ENCODE results near the gene CFAP74. TPM values are rescaled to one million over a fixed set of nuclear protein-coding genes. Genes with fewer than 3 reads are reported as not detected.

Gene CFAP74
- total RNA-seq, 2 experiments from 2014 or later: 0.38 to 0.41 TPM

DNA sequence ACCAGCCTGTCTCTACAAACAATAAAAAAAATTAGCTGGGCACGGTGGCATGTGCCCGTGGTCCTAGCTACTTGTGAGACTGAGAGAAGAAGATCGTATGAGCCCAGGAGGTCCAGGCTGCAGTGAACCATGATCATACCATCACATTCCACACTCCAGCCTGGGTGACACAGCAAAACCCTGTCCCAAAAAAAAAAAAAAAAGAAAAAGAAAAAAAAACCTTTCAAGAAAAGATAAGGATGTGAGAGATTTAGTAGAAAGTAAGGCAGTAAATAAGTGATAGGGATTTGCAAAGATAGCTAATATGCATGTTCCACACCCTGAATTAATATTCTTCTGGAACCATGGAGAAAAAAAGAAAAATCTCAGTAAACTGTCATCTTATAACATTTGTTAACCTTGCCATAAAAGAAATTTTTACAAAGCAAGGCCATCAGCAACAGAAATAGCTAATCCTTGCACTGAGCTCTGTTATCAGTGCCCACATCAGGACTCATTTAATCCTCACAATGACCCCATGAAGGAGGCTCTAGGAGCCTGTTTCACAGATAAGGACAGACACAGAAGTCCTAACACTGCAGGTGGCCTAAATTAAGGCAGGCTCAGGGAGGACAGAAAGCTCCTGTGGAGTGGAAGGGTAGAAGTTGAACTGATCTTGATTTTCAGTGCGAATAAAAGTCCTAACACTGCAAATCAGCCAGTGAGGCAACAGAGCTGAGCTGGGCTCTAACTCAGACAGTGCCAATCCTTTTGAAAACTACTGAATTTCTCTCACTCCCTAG, 120.3 kb downstream of the CFAP74 start:
- Mint-ChIP-seq H3K9me3 (no peaks in the 10 kb centered on the region), H3K27me3 (no peaks in the 10 kb centered on the region), H3K36me3 (ENCODE audit: low read depth) (peaks cover 34% of the 10 kb centered on the region), H3K4me3 (no peak overlapping the region), H3K27ac (peak overlapping the region; percentile 46), H3K4me1 (ENCODE audit: low read depth) (peaks cover 66% of the 10 kb centered on the region)
- TF ChIP-seq, protein P1, sequence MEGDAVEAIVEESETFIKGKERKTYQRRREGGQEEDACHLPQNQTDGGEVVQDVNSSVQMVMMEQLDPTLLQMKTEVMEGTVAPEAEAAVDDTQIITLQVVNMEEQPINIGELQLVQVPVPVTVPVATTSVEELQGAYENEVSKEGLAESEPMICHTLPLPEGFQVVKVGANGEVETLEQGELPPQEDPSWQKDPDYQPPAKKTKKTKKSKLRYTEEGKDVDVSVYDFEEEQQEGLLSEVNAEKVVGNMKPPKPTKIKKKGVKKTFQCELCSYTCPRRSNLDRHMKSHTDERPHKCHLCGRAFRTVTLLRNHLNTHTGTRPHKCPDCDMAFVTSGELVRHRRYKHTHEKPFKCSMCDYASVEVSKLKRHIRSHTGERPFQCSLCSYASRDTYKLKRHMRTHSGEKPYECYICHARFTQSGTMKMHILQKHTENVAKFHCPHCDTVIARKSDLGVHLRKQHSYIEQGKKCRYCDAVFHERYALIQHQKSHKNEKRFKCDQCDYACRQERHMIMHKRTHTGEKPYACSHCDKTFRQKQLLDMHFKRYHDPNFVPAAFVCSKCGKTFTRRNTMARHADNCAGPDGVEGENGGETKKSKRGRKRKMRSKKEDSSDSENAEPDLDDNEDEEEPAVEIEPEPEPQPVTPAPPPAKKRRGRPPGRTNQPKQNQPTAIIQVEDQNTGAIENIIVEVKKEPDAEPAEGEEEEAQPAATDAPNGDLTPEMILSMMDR (IDR thresholded peaks at IDR 0.05): no peak
- ChIA-PET CTCF (interaction anchor here (0.9 to 1.9 kb wide), 3 partner anchors 24 to 94 kb away, joined by 3 to 4 read pairs (median 3); no protein-coding TSS in a partner anchor), POLR2A (interaction anchor here (0.6 to 1.9 kb wide), 5 partner anchors 9 to 59 kb away, joined by 3 to 5 read pairs (median 3); no protein-coding TSS in a partner anchor)
- DNase-seq: no peak
- intact Hi-C loops (cut with micrococcal nuclease): no loop called here
- no peak for ATAC-seq

DNA sequence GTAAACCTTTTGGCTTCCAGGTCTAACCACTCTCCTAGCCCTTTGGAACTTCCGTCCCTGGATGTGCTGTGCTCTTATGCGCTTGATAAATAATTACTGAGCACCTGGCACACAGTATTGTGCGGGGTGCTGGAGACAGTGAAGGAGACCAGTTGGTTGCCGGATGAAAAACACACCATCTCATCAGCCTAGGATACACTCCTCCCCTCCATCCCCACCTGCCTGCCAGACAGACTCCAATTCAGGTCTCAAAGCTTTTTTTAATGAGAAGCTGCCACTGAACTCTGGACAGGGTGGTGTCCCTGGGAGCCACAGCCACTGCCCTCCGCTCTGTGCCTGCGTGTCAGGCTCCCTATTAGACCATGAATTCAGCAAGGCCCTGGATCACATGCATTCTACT, 121.9 kb downstream of the CFAP74 start:
- ATAC-seq: no peak
- intact Hi-C loops (cut with micrococcal nuclease): no loop called here
- H3K27ac Mint-ChIP-seq: peak overlapping the region; percentile 41
- H3K27me3 Mint-ChIP-seq: no peaks in the 10 kb centered on the region
- H3K9me3 Mint-ChIP-seq: no peaks in the 10 kb centered on the region
- CTCF ChIA-PET: interaction anchor here (1.3 kb wide), 1 partner anchor 93 kb away, joined by 3 read pairs; no protein-coding TSS in a partner anchor
- H3K4me1 Mint-ChIP-seq (ENCODE audit: low read depth): peaks cover 62% of the 10 kb centered on the region
- DNase-seq: no peak
- POLR2A ChIA-PET: interaction anchor here (0.9 to 2.2 kb wide), 4 partner anchors 10 to 66 kb away, joined by 3 to 8 read pairs (median 4); no protein-coding TSS in a partner anchor
- TF ChIP-seq, protein P1 (IDR thresholded peaks at IDR 0.05): no peak
- H3K4me3 Mint-ChIP-seq: no peak overlapping the region
- peaks cover 32% of the 10 kb centered on the region for H3K36me3 Mint-ChIP-seq (ENCODE audit: low read depth)

DNA sequence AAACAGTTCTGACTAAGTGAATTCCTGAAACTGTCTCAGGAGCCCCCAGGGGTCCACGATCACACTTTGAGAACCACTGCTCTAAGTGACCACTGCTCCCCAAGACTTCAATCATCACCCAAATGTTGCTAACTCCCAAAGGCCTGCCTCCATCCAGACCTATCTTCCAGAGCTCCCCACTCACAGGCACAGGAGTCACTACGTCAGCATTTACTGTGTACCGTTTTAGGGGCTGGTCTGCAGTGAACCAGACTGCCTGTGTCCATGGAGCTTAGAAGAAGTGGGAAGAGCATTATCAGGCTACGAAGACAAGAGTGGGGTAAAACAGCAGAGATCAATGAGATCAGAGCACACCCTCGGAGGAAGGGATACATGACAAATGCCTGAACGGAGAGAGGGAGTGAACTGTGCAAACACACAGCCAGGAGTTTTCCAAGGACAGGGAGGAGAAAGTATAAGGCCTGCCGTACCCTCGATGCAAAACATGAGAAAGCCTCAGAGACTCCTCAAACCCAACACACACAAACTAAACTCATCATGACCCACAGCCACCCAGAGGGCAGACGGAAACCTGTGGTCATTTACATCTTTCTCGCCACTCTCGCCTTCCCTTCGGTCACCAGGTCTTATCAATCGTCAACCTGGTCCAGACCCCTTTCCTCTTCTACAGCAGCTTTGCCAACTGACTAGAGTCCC, 122.8 kb downstream of the CFAP74 start:
- POLR2A ChIA-PET: interaction anchor here (0.8 to 2.2 kb wide), 3 partner anchors 8 to 11 kb away, joined by 3 to 8 read pairs (median 4); no protein-coding TSS in a partner anchor
- no peaks in the 10 kb centered on the region for H3K27me3 Mint-ChIP-seq

DNA sequence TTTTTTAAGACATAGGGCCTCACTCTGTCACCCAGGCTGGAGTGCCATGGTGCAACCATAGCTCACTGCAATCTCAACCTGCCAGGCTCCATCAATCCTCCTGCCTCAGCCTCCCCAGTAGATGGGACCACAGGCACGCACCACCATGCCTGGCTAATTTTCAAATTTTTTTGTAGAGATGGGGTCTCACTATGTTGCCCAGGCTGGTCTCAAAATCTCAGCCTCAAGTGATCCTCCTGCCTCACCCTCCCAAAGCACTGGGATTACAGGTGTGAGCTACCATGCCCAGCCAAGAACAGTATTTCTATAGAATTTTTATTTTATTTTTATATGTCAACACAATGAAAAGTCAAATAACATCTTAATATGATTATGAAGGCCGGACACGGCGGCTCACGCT, 123.6 kb downstream of the CFAP74 start:
- H3K9me3 Mint-ChIP-seq: no peaks in the 10 kb centered on the region
- CTCF ChIA-PET: interaction anchor here (1.9 kb wide), 1 partner anchor 26 kb away, joined by 8 read pairs; no protein-coding TSS in a partner anchor
- no peak for ATAC-seq
- no peaks in the 10 kb centered on the region for H3K27me3 Mint-ChIP-seq
- DNase-seq: no peak
- no peak overlapping the region for H3K4me3 Mint-ChIP-seq
- peak overlapping the region; percentile 48 for H3K27ac Mint-ChIP-seq
- POLR2A ChIA-PET: interaction anchor here (0.8 to 2.2 kb wide), 2 partner anchors 8 to 9 kb away, joined by 3 to 8 read pairs; no protein-coding TSS in a partner anchor
- intact Hi-C loops (cut with micrococcal nuclease): no loop called here
- peaks cover 73% of the 10 kb centered on the region for H3K4me1 Mint-ChIP-seq (ENCODE audit: low read depth)
- peaks cover 45% of the 10 kb centered on the region for H3K36me3 Mint-ChIP-seq (ENCODE audit: low read depth)
- TF ChIP-seq, protein P1 (IDR thresholded peaks at IDR 0.05): no peak

More for the DNA sequence above, 122.8 kb downstream of the CFAP74 start:
- CTCF ChIA-PET: interaction anchor here (1.9 kb wide), 1 partner anchor 25 kb away, joined by 8 read pairs; no protein-coding TSS in a partner anchor
- no peak for ATAC-seq
- peaks cover 66% of the 10 kb centered on the region for H3K4me1 Mint-ChIP-seq (ENCODE audit: low read depth)
- H3K27ac Mint-ChIP-seq: peak overlapping the region; percentile 53
- H3K9me3 Mint-ChIP-seq: no peaks in the 10 kb centered on the region
- TF ChIP-seq, protein P1 (IDR thresholded peaks at IDR 0.05): no peak
- H3K4me3 Mint-ChIP-seq: no peak overlapping the region
- no peak for DNase-seq
- peaks cover 36% of the 10 kb centered on the region for H3K36me3 Mint-ChIP-seq (ENCODE audit: low read depth)
- intact Hi-C loops (cut with micrococcal nuclease): no loop called here

Measured in activated CD8-positive, alpha-beta T cell treated with anti-CD3 and anti-CD28 coated beads for 36 hours (primary cell).